T-helper 2 cell treated with Interferon-gamma antibody and Interleukin-4, amounts not matched to agents 5 μg/mL and 100 μg/mL, for 36 hours (primary cell): ENCODE data around the gene RFX2.
"Not testable (repeated sequence)": the region's sequence is repeated elsewhere in the genome, so short reads cannot be mapped to it uniquely, and the experiment has no call there.

Source experiments
- DNase-seq: peaks from one replicate; pipeline ENCODE4 v3.0.0; 2021; ENCODE audit warnings: low spot score
- H3K27ac Mint-ChIP-seq: one replicate; pipeline ENCODE4 v1.8.0; 2021; ENCODE audit warnings: mild to moderate bottlenecking, mixed read lengths
- H3K27me3 Mint-ChIP-seq: one replicate; pipeline ENCODE4 v1.8.0; 2021; ENCODE audit warnings: low read depth, mixed read lengths
- H3K36me3 Mint-ChIP-seq: one replicate; pipeline ENCODE4 v1.8.0; 2021; ENCODE audit warnings: low read depth, mixed read lengths
- H3K4me1 Mint-ChIP-seq: one replicate; pipeline ENCODE4 v1.8.0; 2021; ENCODE audit warnings: low read depth, mixed read lengths
- H3K4me3 Mint-ChIP-seq: one replicate; pipeline ENCODE4 v1.8.0; 2022; ENCODE audit warnings: mild to moderate bottlenecking, moderate library complexity, mixed read lengths
- H3K9me3 Mint-ChIP-seq: one replicate; pipeline ENCODE4 v1.8.0; 2021; ENCODE audit warnings: mixed read lengths

The RFX2 gene

GRCh38 chr19:5992756-5993155 lies 117.5 kb downstream of the RFX2 start:
- H3K27me3 Mint-ChIP-seq, result no peaks in the 10 kb centered on the region
- no peaks in the 10 kb centered on the region for H3K9me3 Mint-ChIP-seq
- no peak overlapping the region for H3K27ac Mint-ChIP-seq
- no peak for DNase-seq
- no peaks in the 10 kb centered on the region for H3K36me3 Mint-ChIP-seq
- no peak overlapping the region for H3K4me3 Mint-ChIP-seq
- peaks cover 7% of the 10 kb centered on the region for H3K4me1 Mint-ChIP-seq

DNA sequence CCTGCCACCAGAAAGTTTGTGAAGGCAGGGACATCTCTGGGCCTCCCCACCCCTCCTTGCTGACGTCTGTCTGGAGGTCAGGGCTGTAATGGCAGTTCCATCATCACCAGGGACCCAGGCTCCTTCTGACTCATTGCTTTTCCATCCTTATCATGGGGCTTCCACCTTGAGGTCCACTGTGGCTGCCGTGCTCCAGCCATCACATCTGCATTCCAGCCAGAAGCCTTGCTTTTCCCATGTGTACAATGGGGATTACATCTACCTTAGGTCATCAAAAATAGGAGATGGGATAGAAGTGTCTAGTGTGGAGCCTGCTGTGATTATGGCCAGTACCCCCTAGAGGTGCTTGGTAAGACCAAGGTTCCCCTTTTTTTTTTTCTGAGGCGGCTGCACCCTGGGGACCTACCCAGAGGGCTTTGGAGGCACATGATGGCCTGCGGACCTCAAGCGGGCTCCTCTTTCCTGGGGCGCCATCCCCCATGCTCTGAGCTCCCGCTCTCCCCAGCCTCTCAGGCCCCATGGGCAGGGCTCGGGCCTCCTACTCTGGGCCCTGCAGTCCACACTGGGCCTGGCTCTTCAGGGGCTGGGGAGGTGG lies 119.0 kb downstream of the RFX2 start:
- no peaks in the 10 kb centered on the region for H3K27me3 Mint-ChIP-seq
- H3K9me3 Mint-ChIP-seq, result no peaks in the 10 kb centered on the region
- peaks cover 15% of the 10 kb centered on the region for H3K4me1 Mint-ChIP-seq
- DNase-seq, result no peak
- no peaks in the 10 kb centered on the region for H3K36me3 Mint-ChIP-seq
- no peak overlapping the region for H3K27ac Mint-ChIP-seq
- H3K4me3 Mint-ChIP-seq, result no peak overlapping the region

- Mint-ChIP-seq H3K27ac (peak overlapping the region; percentile 63), H3K4me1 (peaks cover 16% of the 10 kb centered on the region), H3K4me3 (peak overlapping the region; percentile 61), H3K27me3 (no peaks in the 10 kb centered on the region), H3K36me3 (no peaks in the 10 kb centered on the region), H3K9me3 (no peaks in the 10 kb centered on the region)
- DNase-seq, result no peak
Measured at GRCh38 chr19:5990289-5990797, 120.0 kb downstream of the RFX2 start.

DNA sequence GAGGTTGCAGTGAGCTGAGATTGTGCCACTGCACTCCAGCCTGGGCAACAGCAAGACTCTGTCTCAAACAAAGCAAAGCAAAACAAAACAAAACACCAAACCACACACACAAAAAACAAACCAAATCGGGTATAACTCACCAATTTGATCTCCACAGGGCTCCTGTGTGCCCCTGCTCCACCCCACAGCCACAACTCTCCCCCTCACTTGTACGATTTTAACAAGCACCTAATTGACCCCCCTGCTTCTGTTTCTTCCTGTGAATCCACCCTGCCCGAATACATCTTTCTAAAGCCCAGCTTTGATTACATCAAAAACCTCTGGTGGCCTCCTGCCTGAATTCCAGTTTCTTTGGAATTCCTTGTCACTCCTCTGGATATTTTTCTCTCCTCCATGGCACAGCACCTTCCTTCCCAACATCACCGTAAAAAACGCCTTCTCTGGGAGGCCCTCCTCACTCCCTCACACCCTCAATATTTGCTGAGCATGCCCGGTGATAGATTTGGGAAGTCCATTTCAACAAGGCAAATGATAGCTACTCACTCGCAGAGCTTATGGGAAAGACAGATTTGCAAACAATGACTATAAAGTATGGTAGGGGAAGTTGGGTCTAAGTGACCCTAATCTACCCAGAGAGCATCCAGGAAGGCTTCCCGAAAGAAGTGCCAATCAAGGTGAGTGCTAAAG lies 120.8 kb downstream of the RFX2 start:
- Mint-ChIP-seq H3K9me3 (no peaks in the 10 kb centered on the region), H3K4me3 (no peak overlapping the region), H3K36me3 (no peaks in the 10 kb centered on the region), H3K27me3 (no peaks in the 10 kb centered on the region), H3K27ac (no peak overlapping the region), H3K4me1 (peaks cover 24% of the 10 kb centered on the region)
- no peak for DNase-seq

- Mint-ChIP-seq H3K27ac (peak overlapping the region; percentile 27), H3K4me1 (peaks cover 29% of the 10 kb centered on the region), H3K27me3 (no peaks in the 10 kb centered on the region), H3K36me3 (no peaks in the 10 kb centered on the region), H3K4me3 (peak overlapping the region; percentile 26), H3K9me3 (no peaks in the 10 kb centered on the region)
- DNase-seq, result no peak
Measured at GRCh38 chr19:5988517-5989387, 121.5 kb downstream of the RFX2 start.

- Mint-ChIP-seq H3K36me3 (no peaks in the 10 kb centered on the region), H3K4me1 (peaks cover 40% of the 10 kb centered on the region), H3K4me3 (peak overlapping the region; percentile 77), H3K27me3 (no peaks in the 10 kb centered on the region), H3K9me3 (no peaks in the 10 kb centered on the region), H3K27ac (peak overlapping the region; percentile 42)
- DNase-seq, result peak; percentile 57
Measured at GRCh38 chr19:5987077-5987818, 123.1 kb downstream of the RFX2 start.

DNA sequence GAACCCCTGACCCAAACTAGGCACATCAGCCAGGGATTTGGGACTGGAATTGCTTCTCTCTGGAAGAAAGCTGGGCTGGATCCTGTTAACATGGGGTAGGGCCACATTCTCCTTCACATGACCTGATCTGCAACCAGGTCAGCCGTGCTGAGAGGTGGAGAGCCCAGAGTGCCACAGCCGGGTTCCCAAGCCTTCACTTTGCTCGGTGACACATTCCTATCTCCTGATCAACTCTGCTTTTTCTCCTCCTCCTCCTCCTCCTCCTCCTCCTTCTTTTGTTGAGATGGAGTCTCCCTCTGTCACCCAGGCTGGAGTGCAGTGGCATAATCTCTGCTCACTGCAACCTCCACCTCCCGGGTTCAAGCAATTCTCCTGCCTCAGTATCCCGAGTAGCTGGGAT lies 124.5 kb downstream of the RFX2 start:
- H3K9me3 Mint-ChIP-seq, DNase-seq, H3K4me3 Mint-ChIP-seq, H3K27me3 Mint-ChIP-seq, H3K27ac Mint-ChIP-seq, H3K36me3 Mint-ChIP-seq: not testable (repeated sequence)
- peaks cover 40% of the 10 kb centered on the region for H3K4me1 Mint-ChIP-seq

GRCh38 chr19:5985098-5985783 lies 125.1 kb downstream of the RFX2 start:
- H3K27me3 Mint-ChIP-seq, result no peaks in the 10 kb centered on the region
- peaks cover 4% of the 10 kb centered on the region for H3K36me3 Mint-ChIP-seq
- DNase-seq, result no peak
- peaks cover 39% of the 10 kb centered on the region for H3K4me1 Mint-ChIP-seq
- no peaks in the 10 kb centered on the region for H3K9me3 Mint-ChIP-seq
- H3K4me3 Mint-ChIP-seq, result no peak overlapping the region
- no peak overlapping the region for H3K27ac Mint-ChIP-seq

- DNase-seq, result no peak
- peaks cover 5% of the 10 kb centered on the region for H3K36me3 Mint-ChIP-seq
- peaks cover 42% of the 10 kb centered on the region for H3K4me1 Mint-ChIP-seq
- H3K27me3 Mint-ChIP-seq, result no peaks in the 10 kb centered on the region
- no peak overlapping the region for H3K4me3 Mint-ChIP-seq
- no peak overlapping the region for H3K27ac Mint-ChIP-seq
- H3K9me3 Mint-ChIP-seq, result no peaks in the 10 kb centered on the region
Measured at GRCh38 chr19:5984600-5984999, 125.7 kb downstream of the RFX2 start.

GRCh38 chr19:5983367-5983955 lies 126.8 kb downstream of the RFX2 start:
- peak overlapping the region; percentile 69 for H3K27ac Mint-ChIP-seq
- DNase-seq, result no peak
- H3K4me3 Mint-ChIP-seq, result peak overlapping the region; percentile 31
- no peaks in the 10 kb centered on the region for H3K27me3 Mint-ChIP-seq
- peaks cover 47% of the 10 kb centered on the region for H3K4me1 Mint-ChIP-seq
- peaks cover 11% of the 10 kb centered on the region for H3K36me3 Mint-ChIP-seq
- H3K9me3 Mint-ChIP-seq, result no peaks in the 10 kb centered on the region

GRCh38 chr19:5978606-5979552 lies 131.4 kb downstream of the RFX2 start:
- Mint-ChIP-seq H3K9me3 (no peaks in the 10 kb centered on the region), H3K36me3 (peaks cover 39% of the 10 kb centered on the region), H3K27ac (peak overlapping the region; percentile 89), H3K27me3 (no peaks in the 10 kb centered on the region), H3K4me3 (peak overlapping the region; percentile 99), H3K4me1 (peaks cover 49% of the 10 kb centered on the region)
- no peak for DNase-seq
